ENCODE results near the gene TEK.
"Not testable (repeated sequence)": the region's sequence is repeated elsewhere in the genome, so short reads cannot be mapped to it uniquely, and the experiment has no call there.

TEK gene

GRCh38 chr9:27090711-27091110 lies 18.3 kb upstream of the TEK start:
- Histone ChIP-seq H3K27ac (ENCODE audit: low read depth, low read length) (no peak overlapping the region), H3K9ac (ENCODE audit: low read depth, low read length) (no peak overlapping the region)
- 100% methylated on average over 1 of the region's 1 CpG for WGBS

GRCh38 chr9:27092496-27092895 lies 16.5 kb upstream of the TEK start:
- 93% methylated on average over 27 of the region's 27 CpGs for whole genome bisulfite sequencing
- not testable (repeated sequence) for H3K9me3 ChIP-seq (ENCODE audit: insufficient read depth, low read depth, low read length); H3K4me3 ChIP-seq (ENCODE audit: low read length)

More at GRCh38 chr9:27090711-27091110, 18.3 kb upstream of the TEK start:
- H3K4me1 ChIP-seq (ENCODE audit: insufficient read depth, low read length): no peaks in the 10 kb centered on the region; the same call in 1 of the 2 replicates
- H3K9me3 ChIP-seq (ENCODE audit: insufficient read depth, low read depth, low read length): no peaks in the 10 kb centered on the region
- H3K36me3 ChIP-seq (ENCODE audit: insufficient read depth, low read length): no peaks in the 10 kb centered on the region
- no peak overlapping the region for H3K4me3 ChIP-seq (ENCODE audit: low read length)
- no peaks in the 10 kb centered on the region for H3K27me3 ChIP-seq (ENCODE audit: insufficient read depth, low read length)

GRCh38 chr9:27093384-27094067 lies 15.5 kb upstream of the TEK start:
- H3K4me3 ChIP-seq (ENCODE audit: low read length); H3K4me1 ChIP-seq (ENCODE audit: insufficient read depth, low read length); H3K9ac ChIP-seq (ENCODE audit: low read depth, low read length); H3K9me3 ChIP-seq (ENCODE audit: insufficient read depth, low read depth, low read length); H3K27me3 ChIP-seq (ENCODE audit: insufficient read depth, low read length); H3K36me3 ChIP-seq (ENCODE audit: insufficient read depth, low read length); H3K27ac ChIP-seq (ENCODE audit: low read depth, low read length): not testable (repeated sequence)
- WGBS: 95% methylated on average over 17 of the region's 17 CpGs

More at GRCh38 chr9:27092496-27092895, 16.5 kb upstream of the TEK start:
- H3K4me1 ChIP-seq (ENCODE audit: insufficient read depth, low read length); H3K36me3 ChIP-seq (ENCODE audit: insufficient read depth, low read length); H3K27ac ChIP-seq (ENCODE audit: low read depth, low read length); H3K9ac ChIP-seq (ENCODE audit: low read depth, low read length); H3K27me3 ChIP-seq (ENCODE audit: insufficient read depth, low read length): not testable (repeated sequence)

GRCh38 chr9:27094640-27095298 lies 14.3 kb upstream of the TEK start:
- no peaks in the 10 kb centered on the region for H3K9me3 ChIP-seq (ENCODE audit: insufficient read depth, low read depth, low read length)
- H3K36me3 ChIP-seq (ENCODE audit: insufficient read depth, low read length): no peaks in the 10 kb centered on the region
- H3K27me3 ChIP-seq (ENCODE audit: insufficient read depth, low read length): no peaks in the 10 kb centered on the region
- no peak overlapping the region for H3K27ac ChIP-seq (ENCODE audit: low read depth, low read length)
- no peak overlapping the region for H3K9ac ChIP-seq (ENCODE audit: low read depth, low read length)
- no peaks in the 10 kb centered on the region for H3K4me1 ChIP-seq (ENCODE audit: insufficient read depth, low read length)
- 90% methylated on average over 3 of the region's 3 CpGs for WGBS
- H3K4me3 ChIP-seq (ENCODE audit: low read length): no peak overlapping the region

- 95% methylated on average over 2 of the region's 2 CpGs for WGBS
- H3K27ac ChIP-seq (ENCODE audit: low read depth, low read length): no peak overlapping the region
- H3K9me3 ChIP-seq (ENCODE audit: insufficient read depth, low read depth, low read length): no peaks in the 10 kb centered on the region
- H3K9ac ChIP-seq (ENCODE audit: low read depth, low read length): no peak overlapping the region
- H3K4me3 ChIP-seq (ENCODE audit: low read length): no peak overlapping the region
- H3K36me3 ChIP-seq (ENCODE audit: insufficient read depth, low read length): no peaks in the 10 kb centered on the region
- peaks cover 20% of the 10 kb centered on the region; the same call in 1 of the 2 replicates for H3K4me1 ChIP-seq (ENCODE audit: insufficient read depth, low read length)
- H3K27me3 ChIP-seq (ENCODE audit: insufficient read depth, low read length): no peaks in the 10 kb centered on the region
These were observed 1.8 kb upstream of the TEK start for GRCh38 chr9:27107241-27107640.

GRCh38 chr9:27109621-27110020 lies 596 bp downstream of the TEK start:
- Histone ChIP-seq H3K4me1 (ENCODE audit: insufficient read depth, low read length) (peaks cover 24% of the 10 kb centered on the region; the same call in 1 of the 2 replicates), H3K36me3 (ENCODE audit: insufficient read depth, low read length) (no peaks in the 10 kb centered on the region), H3K9ac (ENCODE audit: low read depth, low read length) (peak overlapping the region; percentile 71; the same call in 1 of the 2 replicates), H3K9me3 (ENCODE audit: insufficient read depth, low read depth, low read length) (no peaks in the 10 kb centered on the region), H3K4me3 (ENCODE audit: low read length) (peak overlapping the region; percentile 48), H3K27ac (ENCODE audit: low read depth, low read length) (peak overlapping the region; percentile 44), H3K27me3 (ENCODE audit: insufficient read depth, low read length) (no peaks in the 10 kb centered on the region)
- WGBS: 72% methylated on average over 2 of the region's 2 CpGs

- Histone ChIP-seq H3K27me3 (ENCODE audit: insufficient read depth, low read length) (no peaks in the 10 kb centered on the region), H3K27ac (ENCODE audit: low read depth, low read length) (no peak overlapping the region), H3K36me3 (ENCODE audit: insufficient read depth, low read length) (no peaks in the 10 kb centered on the region), H3K9me3 (ENCODE audit: insufficient read depth, low read depth, low read length) (no peaks in the 10 kb centered on the region), H3K4me1 (ENCODE audit: insufficient read depth, low read length) (peaks cover 24% of the 10 kb centered on the region; the same call in 1 of the 2 replicates), H3K4me3 (ENCODE audit: low read length) (peak overlapping the region; percentile 48), H3K9ac (ENCODE audit: low read depth, low read length) (peak overlapping the region; percentile 71; the same call in 1 of the 2 replicates)
- 13% methylated on average over 1 of the region's 4 CpGs for WGBS
These were observed 1.2 kb downstream of the TEK start for GRCh38 chr9:27110181-27110580.

- H3K4me3 ChIP-seq (ENCODE audit: low read length): no peak overlapping the region
- H3K9me3 ChIP-seq (ENCODE audit: insufficient read depth, low read depth, low read length): no peaks in the 10 kb centered on the region
- no peak overlapping the region for H3K27ac ChIP-seq (ENCODE audit: low read depth, low read length)
- H3K4me1 ChIP-seq (ENCODE audit: insufficient read depth, low read length): peaks cover 24% of the 10 kb centered on the region; the same call in 1 of the 2 replicates
- no peaks in the 10 kb centered on the region for H3K36me3 ChIP-seq (ENCODE audit: insufficient read depth, low read length)
- 74% methylated on average over 2 of the region's 2 CpGs for WGBS
- H3K27me3 ChIP-seq (ENCODE audit: insufficient read depth, low read length): no peaks in the 10 kb centered on the region
- H3K9ac ChIP-seq (ENCODE audit: low read depth, low read length): no peak overlapping the region
These were observed 3.2 kb downstream of the TEK start for GRCh38 chr9:27112235-27112634.

GRCh38 chr9:27117489-27118135 lies 8.6 kb downstream of the TEK start:
- Histone ChIP-seq H3K4me3 (ENCODE audit: low read length) (no peak overlapping the region), H3K36me3 (ENCODE audit: insufficient read depth, low read length) (no peaks in the 10 kb centered on the region), H3K27ac (ENCODE audit: low read depth, low read length) (no peak overlapping the region), H3K27me3 (ENCODE audit: insufficient read depth, low read length) (no peaks in the 10 kb centered on the region), H3K9me3 (ENCODE audit: insufficient read depth, low read depth, low read length) (no peaks in the 10 kb centered on the region), H3K9ac (ENCODE audit: low read depth, low read length) (no peak overlapping the region), H3K4me1 (ENCODE audit: insufficient read depth, low read length) (peaks cover 8% of the 10 kb centered on the region; the same call in 1 of the 2 replicates)
- WGBS: 65% methylated on average over 10 of the region's 10 CpGs

GRCh38 chr9:27118916-27119315 lies 9.9 kb downstream of the TEK start:
- no peak overlapping the region for H3K27ac ChIP-seq (ENCODE audit: low read depth, low read length)
- H3K9me3 ChIP-seq (ENCODE audit: insufficient read depth, low read depth, low read length): no peaks in the 10 kb centered on the region
- no peak overlapping the region for H3K4me3 ChIP-seq (ENCODE audit: low read length)
- WGBS: 94% methylated on average over 6 of the region's 6 CpGs
- H3K4me1 ChIP-seq (ENCODE audit: insufficient read depth, low read length): 0 out of 2 replicates have a peak, but pooled peaks cover 6% of the 10 kb centered on the region
- H3K27me3 ChIP-seq (ENCODE audit: insufficient read depth, low read length): no peaks in the 10 kb centered on the region
- H3K9ac ChIP-seq (ENCODE audit: low read depth, low read length): no peak overlapping the region
- no peaks in the 10 kb centered on the region for H3K36me3 ChIP-seq (ENCODE audit: insufficient read depth, low read length)

GRCh38 chr9:27124151-27124550 lies 15.1 kb downstream of the TEK start:
- H3K9ac ChIP-seq (ENCODE audit: low read depth, low read length): no peak overlapping the region
- H3K36me3 ChIP-seq (ENCODE audit: insufficient read depth, low read length): no peaks in the 10 kb centered on the region
- no peak overlapping the region for H3K4me3 ChIP-seq (ENCODE audit: low read length)
- H3K27me3 ChIP-seq (ENCODE audit: insufficient read depth, low read length): no peaks in the 10 kb centered on the region
- no peaks in the 10 kb centered on the region for H3K9me3 ChIP-seq (ENCODE audit: insufficient read depth, low read depth, low read length)
- WGBS: 80% methylated on average over 3 of the region's 3 CpGs
- no peaks in the 10 kb centered on the region for H3K4me1 ChIP-seq (ENCODE audit: insufficient read depth, low read length)
- no peak overlapping the region for H3K27ac ChIP-seq (ENCODE audit: low read depth, low read length)
